Heart right ventricle (tissue), 16 donors: ENCODE data around the gene PHF10. TPM values are rescaled to one million over a fixed set of nuclear protein-coding genes. Genes with fewer than 3 reads are reported as not detected.

Experiments used
- ATAC-seq, 8 donors: fragments of 200-7000 bp; cut with Tn5 transposase; one replicate each; pipeline ENCODE4 v1.9.1; 2020; ENCODE audit warnings: mild to moderate bottlenecking in 8 of 8, moderate library complexity in 8 of 8, moderate number of reproducible peaks in 1 of 8
- DNase-seq, 2 donors: peaks; one replicate each; pipeline ENCODE4 v3.0.0-alpha.2; 2020
- H3K27ac ChIP-seq, 10 donors: fragments of 200-600 bp; sonication (generic) in 2 of 10; one replicate each; pipeline versions ENCODE4 v1.5.0 to v1.8.0; 2020 to 2022; ENCODE audit warnings: mild to moderate bottlenecking in 3 of 10
- H3K27me3 ChIP-seq, 7 donors: fragments of 200-600 bp; one replicate each; pipeline ENCODE4 v1.8.0; 2021 to 2022; ENCODE audit warnings: mild to moderate bottlenecking in 2 of 7
- H3K36me3 ChIP-seq, 9 donors: fragments of 200-600 bp; sonication (generic) in 1 of 9; one replicate each; pipeline versions ENCODE4 v1.5.0 to v1.8.0; 2020 to 2022; ENCODE audit warnings: mild to moderate bottlenecking in 2 of 9
- H3K4me1 ChIP-seq, 9 donors: fragments of 200-600 bp; sonication (generic) in 1 of 9; one replicate each; pipeline versions ENCODE4 v1.5.0 to v1.8.0; 2020 to 2022; ENCODE audit warnings: mild to moderate bottlenecking in 4 of 9
- H3K4me3 ChIP-seq, 10 donors: fragments of 200-600 bp; sonication (generic) in 2 of 10; one replicate each; pipeline versions ENCODE4 v1.5.0 to v1.8.0; 2020 to 2022; ENCODE audit warnings: mild to moderate bottlenecking in 7 of 10, moderate library complexity in 2 of 10
- H3K9me3 ChIP-seq, 11 donors: fragments of 200-600 bp in 10 of 11; sonication (generic) in 2 of 11; one replicate each; pipeline versions ENCODE4 v1.5.0 to v1.8.0; 2013 to 2022; ENCODE audit warnings: mild to moderate bottlenecking in 2 of 11, control low read depth in 1 of 11, moderate library complexity in 1 of 11
- WGBS, 2 donors: extraction: QIAGEN DNeasy Blood & Tissue Kit; methylation state at CpG; one replicate each; pipeline ENCODE4 v1.1.7; 2013; ENCODE audit warnings: inconsistent platforms in 1 of 2; 5-methylcytosine and 5-hydroxymethylcytosine counted together
- intact Hi-C, 10 donors: fragments of 100-400 bp; cut with DNase I; formaldehyde crosslinking; loops; one replicate each; pipeline versions ENCODE4 v1.11.1 to v1.14.2; 2022
- polyA plus RNA-seq, 2 donors: library from polyadenylated mRNA; stranded (reverse); fragments of 200-250 nt; gene quantifications; one replicate each; pipeline ENCODE4 v1.2.3, GENCODE V29; 2013
- total RNA-seq, 10 donors: library from RNA; stranded (reverse); fragmentation: NEBNext Ultra II Directional in 3 of 10; extraction: Animal tissue kit (Norgen Biotek cat#: 25700) in 3 of 10; gene quantifications; one replicate each; pipeline versions ENCODE4 v1.2.1 to v1.2.4, GENCODE V29; 2021 to 2023
- TF ChIP-seq, protein P1 (sequence below), 9 donors: fragments of 200-600 bp; sonication (generic) in 2 of 9; IDR thresholded peaks; one replicate each; pipeline versions ENCODE4 v1.5.0 to v1.8.0; 2021 to 2022; ENCODE audit warnings: antibody characterized with exemption in 9 of 9, mild to moderate bottlenecking in 5 of 9, moderate library complexity in 1 of 9
- donor health status: Arrhythmogenic right ventricular cardiomyopathy.
- donor health status: ischemic (EF 13 %, LVEDD 7.1; RV severe dilation, severe dysfunction).
- donor health status: healthy with polysubstance abuse.
- donor health status: DM: no; HTN: yes; CAD: no.
- donor health status: DM: no; HTN: no; CAD: no.
- donor health status: ischemic (EF 25% LVEDD 6.9; RV normal size, moderate dysfunction).
- donor health status: ischemic (EF 25% LVEDD 5.7; RV mildly dilated, moderate dysfunction).
- donor health status: healthy.
- donor health status: DM: yes; HTN: yes; CAD: no.
- donor health status: Ischemic cardiomyopathy.
- donor health status: ischemic (EF 35%, LVEDD 5.7; RV mildly dilated, moderate dysfunction).
- donor health status: nonischemic (EF 11% LVEDD 7.7; RV severe dilation, severe dysfunction).
- donor health status: DM: yes; HTN: yes; CAD: no.
- donor health status: PGD.
- donor health status: ischemic (EF 29% LVEDD 5.4; RV normal size, mild dysfunction).
- donor health status: nonischemic (EF 23%, LVEDD 6.1; RV moderate dilation, normal function).

Gene PHF10
- total and polyA plus RNA-seq, 12 donors, result 29.9 to 63.5 (median 53.1) TPM

GRCh38 chr6:169661391-169661756 is 62.9 kb downstream of the PHF10 start:
- intact Hi-C loops, result no loop called here
- no peaks in the 10 kb centered on the region for H3K4me1 ChIP-seq
- no peak for DNase-seq
- no peaks in the 10 kb centered on the region for H3K27me3 ChIP-seq
- WGBS, 2 donors, result 96% methylated on average over 7 of the region's 7 CpGs
- TF ChIP-seq, protein P1, sequence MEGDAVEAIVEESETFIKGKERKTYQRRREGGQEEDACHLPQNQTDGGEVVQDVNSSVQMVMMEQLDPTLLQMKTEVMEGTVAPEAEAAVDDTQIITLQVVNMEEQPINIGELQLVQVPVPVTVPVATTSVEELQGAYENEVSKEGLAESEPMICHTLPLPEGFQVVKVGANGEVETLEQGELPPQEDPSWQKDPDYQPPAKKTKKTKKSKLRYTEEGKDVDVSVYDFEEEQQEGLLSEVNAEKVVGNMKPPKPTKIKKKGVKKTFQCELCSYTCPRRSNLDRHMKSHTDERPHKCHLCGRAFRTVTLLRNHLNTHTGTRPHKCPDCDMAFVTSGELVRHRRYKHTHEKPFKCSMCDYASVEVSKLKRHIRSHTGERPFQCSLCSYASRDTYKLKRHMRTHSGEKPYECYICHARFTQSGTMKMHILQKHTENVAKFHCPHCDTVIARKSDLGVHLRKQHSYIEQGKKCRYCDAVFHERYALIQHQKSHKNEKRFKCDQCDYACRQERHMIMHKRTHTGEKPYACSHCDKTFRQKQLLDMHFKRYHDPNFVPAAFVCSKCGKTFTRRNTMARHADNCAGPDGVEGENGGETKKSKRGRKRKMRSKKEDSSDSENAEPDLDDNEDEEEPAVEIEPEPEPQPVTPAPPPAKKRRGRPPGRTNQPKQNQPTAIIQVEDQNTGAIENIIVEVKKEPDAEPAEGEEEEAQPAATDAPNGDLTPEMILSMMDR (IDR thresholded peaks at IDR 0.05), result no peak
- ATAC-seq, result no peak
- H3K27ac ChIP-seq, result no peak overlapping the region
- peaks cover 0 to 85% (median 9%) of the 10 kb centered on the region in 9 donors for H3K36me3 ChIP-seq
- H3K4me3 ChIP-seq, result no peak overlapping the region
- H3K9me3 ChIP-seq, result no peaks in the 10 kb centered on the region

DNA sequence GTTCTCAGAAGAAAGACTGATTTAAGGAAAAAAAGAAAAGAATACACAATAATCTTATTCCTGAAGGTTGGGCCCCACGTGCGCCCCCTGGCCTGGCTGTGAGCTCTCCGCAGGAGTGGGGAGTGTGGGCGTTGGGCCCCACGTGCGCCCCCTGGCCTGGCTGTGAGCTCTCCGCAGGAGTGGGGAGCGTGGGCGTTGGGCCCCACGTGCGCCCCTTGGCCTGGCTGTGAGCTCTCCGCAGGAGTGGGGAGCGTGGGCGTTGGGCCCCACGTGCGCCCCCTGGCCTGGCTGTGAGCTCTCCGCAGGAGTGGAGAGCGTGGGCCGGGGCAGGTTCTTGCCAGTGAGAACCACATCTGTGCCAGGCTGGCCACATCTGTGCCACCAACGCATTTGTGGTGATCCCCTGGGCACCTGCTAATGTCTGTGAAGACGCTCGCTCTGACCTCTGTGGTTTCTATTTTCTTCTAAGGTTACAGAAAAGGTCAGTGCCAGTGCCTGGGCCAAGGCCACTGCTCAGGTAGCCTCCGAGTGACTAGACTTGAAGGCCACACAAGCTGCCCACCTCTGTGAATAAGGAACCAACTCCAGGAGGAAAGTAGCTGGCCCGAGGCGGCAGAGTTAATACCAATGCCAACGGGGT is 63.4 kb downstream of the PHF10 start:
- DNase-seq, result no peak
- peak in 1 of 8 donors; percentile 47 for ATAC-seq
- Histone ChIP-seq H3K4me1 (no peaks in the 10 kb centered on the region), H3K27ac (no peak overlapping the region), H3K9me3 (no peaks in the 10 kb centered on the region), H3K27me3 (no peaks in the 10 kb centered on the region), H3K4me3 (no peak overlapping the region), H3K36me3 (peaks cover 0 to 82% (median 9%) of the 10 kb centered on the region in 9 donors)
- WGBS, 2 donors, result 93 to 97% methylated on average over 26 of the region's 26 CpGs
- TF ChIP-seq, protein P1 (IDR thresholded peaks at IDR 0.05), result no peak
- intact Hi-C loops, result no loop called here

DNA sequence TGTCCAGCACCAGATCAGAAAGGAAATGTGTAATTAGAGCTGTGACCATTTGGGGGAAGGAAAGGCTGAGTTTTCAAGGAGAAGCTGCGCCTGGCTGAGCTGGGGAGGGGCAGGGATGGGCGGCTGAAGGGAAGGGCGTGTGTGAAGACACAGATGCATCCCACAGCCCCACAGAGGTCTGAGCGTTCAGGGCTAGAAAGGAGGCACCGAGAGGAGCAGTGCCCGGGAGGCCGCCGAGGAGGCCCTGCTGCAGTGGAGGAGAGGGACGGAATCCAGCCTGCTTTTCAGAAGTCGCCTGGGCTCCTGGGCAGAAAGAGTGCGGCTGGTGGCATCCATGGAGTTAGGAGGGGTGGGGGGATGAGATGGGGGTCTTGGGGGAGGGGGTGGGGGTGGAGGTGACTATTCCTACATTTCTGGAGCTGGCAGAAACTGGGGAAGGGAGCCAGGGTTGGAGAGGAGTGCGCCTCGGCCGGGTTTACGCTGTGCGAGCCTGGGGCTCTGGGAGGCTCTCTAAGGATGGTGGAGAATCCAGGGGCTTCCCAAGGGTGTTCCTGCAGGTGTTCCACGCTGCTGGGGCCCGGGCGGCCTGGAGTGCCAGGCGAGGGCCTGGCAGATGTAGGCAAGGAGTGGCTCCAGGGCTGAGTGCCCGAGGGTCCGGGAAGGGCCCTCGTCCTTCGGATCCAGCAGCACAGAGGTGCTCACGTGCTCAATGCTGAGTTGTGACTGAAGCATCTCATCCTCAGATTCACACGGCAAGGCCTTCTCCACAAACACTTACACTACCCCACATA is 64.3 kb downstream of the PHF10 start:
- TF ChIP-seq, protein P1 (IDR thresholded peaks at IDR 0.05), result no peak
- ATAC-seq (peak in 1 of 8 donors; percentile 9), DNase-seq (no peak)
- Histone ChIP-seq H3K9me3 (no peaks in the 10 kb centered on the region), H3K27ac (no peak overlapping the region), H3K4me1 (peaks cover 0 to 7% (median 0%) of the 10 kb centered on the region in 9 donors), H3K27me3 (no peaks in the 10 kb centered on the region), H3K4me3 (no peak overlapping the region), H3K36me3 (peaks cover 0 to 78% (median 9%) of the 10 kb centered on the region in 9 donors)
- intact Hi-C loops, result loop anchor here in 1 of 10 donors (10.0 kb wide), 1 partner anchor 705 kb away; no protein-coding TSS in a partner anchor
- 96% methylated on average over 26 of the region's 26 CpGs for WGBS, 2 donors

DNA sequence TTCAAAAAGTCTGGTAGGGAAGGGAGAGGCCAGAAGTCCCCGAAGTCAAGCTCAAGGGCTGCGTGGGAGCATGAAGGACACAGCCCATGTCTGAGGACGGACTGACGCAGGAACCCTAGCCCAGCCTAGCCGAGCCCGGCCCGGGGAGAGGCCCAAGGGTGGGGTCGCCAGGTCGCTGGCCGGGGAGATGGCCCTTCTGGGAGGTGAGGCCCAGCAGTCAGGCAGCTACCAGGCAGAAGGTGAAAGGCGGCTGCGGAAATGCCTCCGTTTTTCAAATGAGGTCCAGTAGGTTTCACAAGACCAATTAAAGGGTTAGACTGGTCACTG is 67.1 kb downstream of the PHF10 start:
- Histone ChIP-seq H3K36me3 (peaks cover 0 to 57% (median 0%) of the 10 kb centered on the region in 9 donors), H3K4me1 (peaks cover 0 to 7% (median 0%) of the 10 kb centered on the region in 9 donors), H3K4me3 (no peak overlapping the region), H3K9me3 (no peaks in the 10 kb centered on the region), H3K27me3 (no peaks in the 10 kb centered on the region), H3K27ac (no peak overlapping the region)
- intact Hi-C loops, result loop anchor here in 1 of 10 donors (10.0 kb wide), 1 partner anchor 702 kb away; no protein-coding TSS in a partner anchor
- 86 to 92% methylated on average over 13 of the region's 13 CpGs for WGBS, 2 donors
- TF ChIP-seq, protein P1 (IDR thresholded peaks at IDR 0.05), result no peak
- ATAC-seq, result no peak
- DNase-seq, result no peak
